Urinary bladder (tissue), 4 donors: Measurements from ENCODE around the gene GNB1L. TPM values are rescaled to one million over a fixed set of nuclear protein-coding genes. Genes with fewer than 3 reads are reported as not detected.

ENCODE experiments used
- DNase-seq: peaks from one replicate; pipeline ENCODE4 v3.0.0-alpha.2; 2015; ENCODE audit errors: extremely low spot score
- H3K27ac ChIP-seq: one replicate; pipeline ENCODE4 v1.5.1; 2013; ENCODE audit warnings: low read depth, mild to moderate bottlenecking, moderate library complexity
- H3K36me3 ChIP-seq: one replicate; pipeline ENCODE4 v1.6.1; 2013; ENCODE audit warnings: mild to moderate bottlenecking, moderate library complexity; ENCODE audit not compliant: insufficient read depth
- H3K4me1 ChIP-seq: one replicate; pipeline ENCODE4 v1.6.1; 2013; ENCODE audit warnings: mild to moderate bottlenecking, moderate library complexity; ENCODE audit not compliant: insufficient read depth
- H3K4me3 ChIP-seq: one replicate; pipeline ENCODE4 v1.5.1; 2013; ENCODE audit warnings: low read depth, low read length
- WGBS: extraction: QIAGEN DNeasy Blood & Tissue Kit; methylation state at CpG from one replicate; pipeline ENCODE4 v1.1.7; 2013; 5-methylcytosine and 5-hydroxymethylcytosine counted together
- polyA plus RNA-seq: library from polyadenylated mRNA; stranded (reverse); fragments of 200-250 nt; gene quantifications from one replicate; pipeline ENCODE4 v1.2.3, GENCODE V29; 2013
- total RNA-seq: library from RNA; depleted of rRNA; stranded (reverse); fragments of >200 nt; gene quantifications from one replicate; pipeline ENCODE4 v1.2.3, GENCODE V29; 2014
- donor health status: healthy with polysubstance abuse.
- donor health status: healthy.

Gene GNB1L, protein sequence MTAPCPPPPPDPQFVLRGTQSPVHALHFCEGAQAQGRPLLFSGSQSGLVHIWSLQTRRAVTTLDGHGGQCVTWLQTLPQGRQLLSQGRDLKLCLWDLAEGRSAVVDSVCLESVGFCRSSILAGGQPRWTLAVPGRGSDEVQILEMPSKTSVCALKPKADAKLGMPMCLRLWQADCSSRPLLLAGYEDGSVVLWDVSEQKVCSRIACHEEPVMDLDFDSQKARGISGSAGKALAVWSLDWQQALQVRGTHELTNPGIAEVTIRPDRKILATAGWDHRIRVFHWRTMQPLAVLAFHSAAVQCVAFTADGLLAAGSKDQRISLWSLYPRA
- total RNA-seq (3.4 TPM), polyA plus RNA-seq (8.5 TPM)

DNA sequence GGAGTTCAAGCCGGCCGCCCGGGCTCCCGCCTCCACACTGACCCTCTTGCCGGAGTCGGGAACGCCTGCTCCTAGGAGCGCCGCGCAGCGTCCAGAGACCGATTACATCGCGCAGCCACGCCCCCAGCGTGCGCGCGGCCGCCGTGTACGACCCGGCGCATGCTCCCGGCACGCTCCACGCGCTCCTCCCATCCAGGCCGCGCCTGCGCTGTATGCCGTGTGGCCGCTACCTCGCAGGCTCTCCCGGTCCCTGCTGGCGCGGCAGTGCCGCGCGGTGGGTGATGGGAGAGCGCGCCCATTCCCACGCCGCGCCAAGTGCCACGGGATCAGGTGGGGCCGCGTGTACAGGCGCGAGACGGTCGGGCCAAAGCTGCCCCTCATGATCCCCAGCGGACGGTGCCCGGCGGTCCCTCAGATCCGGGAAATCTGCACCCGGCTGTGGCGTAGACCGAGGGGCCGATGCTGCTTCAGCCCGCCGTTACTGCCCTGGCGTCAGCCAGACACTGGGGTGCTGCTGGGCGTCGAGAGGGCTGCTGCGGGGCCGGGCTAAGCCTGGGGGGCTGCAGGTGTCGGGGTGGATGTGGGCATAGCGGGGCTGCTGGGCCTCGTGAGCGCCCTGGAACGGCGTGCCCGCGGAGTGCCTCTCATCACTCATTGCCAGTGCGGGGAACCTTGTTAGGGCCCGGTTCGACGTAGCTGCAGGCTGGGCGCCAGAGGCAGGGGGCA is at the start of gene GNB1L, which contains the start of gene RTL10:
TSS of gene GNB1L (minus strand) at position 97 of the 726 bp plus-strand sequence. CDS start 33,519 bp downstream, outside the sequence.
TSS of gene RTL10 (minus strand) at position 97 of the 726 bp plus-strand sequence. CDS start 2,613 bp downstream, outside the sequence.
- under 1% methylated on average over 81 of the region's 81 CpGs for WGBS
- Histone ChIP-seq H3K36me3 (peaks cover 3% of the 10 kb centered on the region), H3K4me1 (peaks cover 5% of the 10 kb centered on the region), H3K4me3 (peak within 1 kb of the TSS; percentile 71), H3K27ac (peak within 1 kb of the TSS; percentile 88)
- peak; percentile 77 for DNase-seq

DNA sequence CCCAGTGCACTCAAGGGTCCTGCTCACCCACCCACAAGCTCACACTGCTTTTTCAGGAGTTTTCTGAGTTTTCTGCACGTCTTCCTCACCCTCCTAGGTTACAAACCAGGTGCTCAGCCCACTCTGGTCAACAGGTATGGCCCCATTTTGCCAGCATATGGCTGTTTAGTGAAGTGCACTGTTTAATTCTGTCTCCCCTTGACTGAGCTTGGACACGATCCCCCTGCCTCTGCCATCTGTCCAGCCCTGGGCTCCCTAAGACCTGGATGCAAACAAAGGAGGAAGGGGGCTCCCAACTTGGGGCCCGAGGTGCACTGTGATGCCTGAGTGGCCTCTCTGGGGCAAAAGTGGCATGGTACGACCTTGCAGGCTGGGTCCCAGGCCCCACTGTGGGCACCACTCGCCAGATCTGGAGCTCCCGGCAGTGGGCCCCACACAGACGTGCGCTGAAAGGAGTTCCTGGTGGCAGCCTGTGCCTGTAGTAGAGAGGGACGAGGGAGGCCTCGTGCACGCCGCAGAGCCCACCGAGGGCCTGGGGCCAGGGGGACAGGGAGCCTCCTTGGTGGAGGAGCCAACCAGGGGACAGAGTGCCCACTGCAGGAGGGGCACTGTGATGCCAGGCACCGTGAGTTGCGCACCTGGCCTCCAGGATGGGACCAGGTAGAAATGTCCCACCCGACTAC is 49.6 kb upstream of the GNB1L start:
- Histone ChIP-seq H3K4me1 (no peaks in the 10 kb centered on the region), H3K4me3 (no peak overlapping the region), H3K36me3 (peaks cover 2% of the 10 kb centered on the region), H3K27ac (no peak overlapping the region)
- 79% methylated on average over 16 of the region's 16 CpGs for WGBS
- no peak for DNase-seq

DNA sequence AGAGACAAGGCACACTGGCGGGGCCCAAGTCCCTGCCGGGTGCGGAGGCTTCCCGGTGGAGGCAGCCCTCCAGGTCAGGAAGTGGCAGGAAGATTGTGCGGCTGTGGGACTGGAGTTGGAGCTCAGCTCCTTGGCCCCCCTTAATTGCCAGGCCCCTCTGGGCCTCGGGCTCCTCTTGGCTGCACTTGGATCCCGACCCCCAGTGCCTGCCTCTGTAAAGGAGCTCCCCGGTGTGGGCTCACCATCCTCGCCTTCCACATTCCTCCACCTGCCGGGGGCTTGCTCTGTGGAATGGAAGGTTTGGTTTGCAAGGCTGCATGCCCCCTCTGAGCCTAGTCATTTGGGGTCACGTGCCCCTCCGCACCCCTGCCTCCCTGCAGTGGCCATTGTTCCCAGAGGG is 48.8 kb upstream of the GNB1L start:
- no peak for DNase-seq
- WGBS, result 85% methylated on average over 12 of the region's 12 CpGs
- H3K27ac ChIP-seq, result no peak overlapping the region
- no peak overlapping the region for H3K4me3 ChIP-seq
- H3K4me1 ChIP-seq, result no peaks in the 10 kb centered on the region
- peaks cover 2% of the 10 kb centered on the region for H3K36me3 ChIP-seq

GRCh38 chr22:19903031-19903430 is 48.4 kb upstream of the GNB1L start:
- Histone ChIP-seq H3K4me3 (no peak overlapping the region), H3K27ac (no peak overlapping the region), H3K4me1 (no peaks in the 10 kb centered on the region), H3K36me3 (peaks cover 2% of the 10 kb centered on the region)
- whole genome bisulfite sequencing, result 85% methylated on average over 9 of the region's 9 CpGs
- no peak for DNase-seq

DNA sequence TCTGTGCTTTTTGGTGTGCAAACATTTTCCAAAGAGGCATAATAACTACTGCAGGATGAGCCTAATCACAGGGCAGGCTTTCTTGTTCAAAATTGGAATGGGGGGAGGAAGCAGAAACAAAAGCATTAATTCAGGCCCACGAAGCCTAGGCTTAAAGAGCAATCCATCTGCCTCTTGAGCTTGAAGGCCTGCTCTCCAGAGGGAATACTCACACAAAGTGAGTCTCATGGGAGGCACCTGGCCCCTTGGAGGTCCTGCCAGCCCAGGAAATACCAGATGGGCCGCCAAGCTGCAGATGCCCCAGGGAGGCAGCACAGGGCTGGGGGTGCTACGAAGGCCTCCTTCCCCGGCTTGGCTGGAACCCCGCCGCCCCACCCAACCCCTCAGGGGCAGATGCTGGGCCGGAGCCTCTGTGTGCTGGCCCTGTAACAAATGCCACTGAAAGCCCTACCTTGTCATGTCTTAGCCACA is 47.6 kb upstream of the GNB1L start:
- Histone ChIP-seq H3K36me3 (peaks cover 2% of the 10 kb centered on the region), H3K4me1 (no peaks in the 10 kb centered on the region), H3K27ac (no peak overlapping the region), H3K4me3 (no peak overlapping the region)
- DNase-seq, result no peak
- WGBS, result 93% methylated on average over 7 of the region's 7 CpGs

GRCh38 chr22:19901577-19902244 is 47.0 kb upstream of the GNB1L start:
- no peak overlapping the region for H3K27ac ChIP-seq
- DNase-seq, result no peak
- peaks cover 2% of the 10 kb centered on the region for H3K36me3 ChIP-seq
- WGBS, result 91% methylated on average over 11 of the region's 11 CpGs
- no peak overlapping the region for H3K4me3 ChIP-seq
- no peaks in the 10 kb centered on the region for H3K4me1 ChIP-seq

DNA sequence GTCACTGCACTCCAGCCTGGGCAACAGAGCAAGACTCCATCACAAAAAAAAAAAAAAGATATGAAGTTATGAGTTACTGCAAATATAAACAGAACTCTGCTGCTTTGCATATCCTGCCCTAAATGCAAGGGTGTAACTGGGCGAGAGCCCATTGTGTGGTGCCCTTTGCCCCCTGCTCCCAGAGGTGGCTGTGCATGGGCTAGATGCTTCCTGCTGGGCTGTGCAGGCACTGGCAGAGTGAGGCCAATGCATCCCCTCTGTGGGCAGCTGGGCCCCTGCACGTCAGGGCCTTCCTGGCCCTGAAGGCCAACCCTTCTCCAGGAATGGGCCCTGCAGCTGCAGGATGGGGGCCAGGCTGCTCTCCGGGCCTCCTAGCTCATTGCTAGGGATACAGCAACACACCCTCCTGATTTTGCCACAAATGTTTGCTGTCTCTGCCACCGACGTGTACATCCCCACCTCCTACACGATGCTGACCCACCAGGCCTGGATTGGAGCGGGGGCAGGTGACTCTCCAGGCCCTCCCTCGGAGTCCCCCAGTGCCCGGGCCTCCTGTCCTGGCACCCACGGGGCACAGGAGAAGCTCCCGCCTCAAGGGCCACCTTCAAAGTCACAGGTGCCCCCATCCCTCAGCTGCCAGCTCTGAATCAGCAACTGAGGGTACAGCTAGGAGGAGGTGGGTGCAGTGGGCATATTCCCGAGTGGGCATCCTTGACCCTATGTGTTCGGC is 46.2 kb upstream of the GNB1L start:
- WGBS, result 89% methylated on average over 13 of the region's 13 CpGs
- Histone ChIP-seq H3K27ac (no peak overlapping the region), H3K4me3 (no peak overlapping the region), H3K4me1 (no peaks in the 10 kb centered on the region), H3K36me3 (peaks cover 2% of the 10 kb centered on the region)
- DNase-seq, result no peak

- no peak overlapping the region for H3K27ac ChIP-seq
- no peak overlapping the region for H3K4me3 ChIP-seq
- 90% methylated on average over 16 of the region's 16 CpGs for WGBS
- peaks cover 2% of the 10 kb centered on the region for H3K36me3 ChIP-seq
- no peak for DNase-seq
- no peaks in the 10 kb centered on the region for H3K4me1 ChIP-seq
Measured at GRCh38 chr22:19898831-19899567, 44.3 kb upstream of the GNB1L start.

- H3K27ac ChIP-seq, result no peak overlapping the region
- no peak overlapping the region for H3K4me3 ChIP-seq
- H3K4me1 ChIP-seq, result no peaks in the 10 kb centered on the region
- peaks cover 2% of the 10 kb centered on the region for H3K36me3 ChIP-seq
- WGBS, result 93% methylated on average over 7 of the region's 7 CpGs
- no peak for DNase-seq
Measured at GRCh38 chr22:19898145-19898544, 43.5 kb upstream of the GNB1L start.

- no peak for DNase-seq
- WGBS, result 89% methylated on average over 16 of the region's 16 CpGs
- Histone ChIP-seq H3K4me1 (no peaks in the 10 kb centered on the region), H3K36me3 (peaks cover 2% of the 10 kb centered on the region), H3K4me3 (no peak overlapping the region), H3K27ac (no peak overlapping the region)
Measured at GRCh38 chr22:19897726-19898125, 43.1 kb upstream of the GNB1L start.

GRCh38 chr22:19896665-19897355 is 42.1 kb upstream of the GNB1L start:
- no peak overlapping the region for H3K27ac ChIP-seq
- DNase-seq, result no peak
- H3K4me3 ChIP-seq, result no peak overlapping the region
- 87% methylated on average over 15 of the region's 15 CpGs for WGBS
- H3K4me1 ChIP-seq, result peaks cover 2% of the 10 kb centered on the region
- peaks cover 2% of the 10 kb centered on the region for H3K36me3 ChIP-seq
